ENCODE measurements around the gene ANAPC10.
A peak's percentile ranks its signal among the peaks of the same experiment; 100 is the strongest.
"Not testable (repeated sequence)": the region's sequence is repeated elsewhere in the genome, so short reads cannot be mapped to it uniquely, and the experiment has no call there.

Gene ANAPC10

GRCh38 chr4:145071560-145071959 is 26.4 kb downstream of the ANAPC10 start:
- no peak for DNase-seq
- ATAC-seq = no peak

- ATAC-seq = no peak
- DNase-seq = no peak
Observed at GRCh38 chr4:145069361-145069760, 28.6 kb downstream of the ANAPC10 start.

DNA sequence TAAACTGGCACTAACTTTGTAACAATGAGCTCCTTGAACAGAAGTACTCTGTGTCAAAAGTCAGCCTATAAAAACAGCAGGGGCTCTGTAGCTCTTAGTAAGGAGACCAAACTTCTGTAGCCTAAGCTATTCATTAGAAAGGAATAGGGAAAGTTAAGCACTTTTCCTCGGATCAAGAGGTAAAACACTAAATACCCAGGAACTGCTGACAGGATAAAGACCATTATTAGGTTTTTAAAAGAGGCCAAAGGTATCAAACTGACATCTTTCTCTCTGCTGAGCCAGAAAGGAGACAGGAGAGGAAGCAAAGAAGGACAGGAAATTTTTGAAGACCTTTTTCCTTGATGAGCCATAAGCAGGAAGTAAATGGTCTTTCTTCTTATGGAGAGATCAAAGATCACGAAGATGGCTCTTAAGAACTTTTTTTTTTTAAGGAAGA is 31.9 kb downstream of the ANAPC10 start:
- DNase-seq (no peak), ATAC-seq (no peak)

GRCh38 chr4:145061318-145061920 is 36.6 kb downstream of the ANAPC10 start:
- DNase-seq = no peak
- ATAC-seq = no peak

DNA sequence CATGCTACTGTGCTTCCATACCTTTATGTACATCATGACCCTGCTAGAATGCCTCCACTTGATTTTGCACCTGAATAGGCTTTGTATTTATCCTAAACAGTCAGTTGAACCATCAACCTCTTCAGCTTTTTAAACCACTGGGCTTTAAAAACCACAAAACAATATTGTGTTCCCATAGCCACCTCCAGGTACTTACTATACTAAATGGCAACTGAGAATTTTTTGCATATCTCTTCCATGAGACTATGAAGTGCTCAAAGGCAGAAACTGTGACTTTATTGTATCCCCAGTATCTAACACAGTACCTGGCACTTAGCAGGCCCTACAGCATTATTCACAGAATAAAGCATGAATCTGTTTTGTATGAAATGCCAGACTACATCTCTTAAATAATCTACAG is 39.7 kb downstream of the ANAPC10 start:
- ATAC-seq (no peak), DNase-seq (no peak)

GRCh38 chr4:145056325-145057130 is 41.5 kb downstream of the ANAPC10 start:
- peak; percentile 65 for ATAC-seq

GRCh38 chr4:145055533-145056257 is 42.3 kb downstream of the ANAPC10 start:
- DNase-seq (no peak), ATAC-seq (peak; percentile 68)

More at GRCh38 chr4:145056325-145057130, 41.5 kb downstream of the ANAPC10 start:
- no peak for DNase-seq

- no peak for DNase-seq
- ATAC-seq = no peak
Observed at GRCh38 chr4:145049241-145049640, 48.8 kb downstream of the ANAPC10 start.

DNA sequence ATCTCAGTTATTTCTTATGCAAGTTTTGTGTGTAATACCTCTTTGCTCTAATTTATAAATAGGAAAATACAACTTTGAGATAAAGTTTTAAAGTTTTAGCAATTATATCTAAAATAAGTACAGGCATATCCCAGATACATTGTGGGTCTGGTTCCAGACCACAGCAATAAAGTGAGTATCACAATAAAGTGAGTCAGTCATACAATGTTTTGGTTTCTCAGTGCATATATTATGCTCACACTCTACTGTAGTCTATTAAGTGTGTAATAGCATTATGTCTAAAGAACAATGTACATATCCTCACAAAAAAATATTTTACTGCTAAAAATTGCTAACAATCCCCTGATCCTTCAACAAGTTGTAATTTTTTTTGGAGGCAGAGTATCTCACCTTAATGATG is 49.2 kb downstream of the ANAPC10 start:
- ATAC-seq (no peak), DNase-seq (no peak)

DNA sequence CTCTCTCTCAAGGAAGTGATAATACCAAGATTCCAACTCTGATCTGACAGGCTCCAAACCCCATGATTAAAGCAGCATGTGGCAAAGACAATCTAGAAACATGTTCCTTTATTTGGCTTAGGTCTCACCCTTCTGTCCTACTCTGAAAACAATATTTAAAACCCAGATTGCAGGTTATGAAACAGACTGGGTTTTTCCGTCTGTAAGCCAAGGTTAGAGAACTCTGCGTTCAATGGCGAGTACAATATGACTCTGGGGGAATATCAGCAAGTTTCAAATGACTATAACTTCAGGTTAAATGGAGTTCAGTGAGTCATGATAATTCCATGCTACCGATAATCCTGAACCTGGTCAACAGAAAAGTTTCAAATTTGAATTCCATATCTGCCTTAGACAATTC is 50.8 kb downstream of the ANAPC10 start:
- no peak for ATAC-seq
- DNase-seq = no peak

DNA sequence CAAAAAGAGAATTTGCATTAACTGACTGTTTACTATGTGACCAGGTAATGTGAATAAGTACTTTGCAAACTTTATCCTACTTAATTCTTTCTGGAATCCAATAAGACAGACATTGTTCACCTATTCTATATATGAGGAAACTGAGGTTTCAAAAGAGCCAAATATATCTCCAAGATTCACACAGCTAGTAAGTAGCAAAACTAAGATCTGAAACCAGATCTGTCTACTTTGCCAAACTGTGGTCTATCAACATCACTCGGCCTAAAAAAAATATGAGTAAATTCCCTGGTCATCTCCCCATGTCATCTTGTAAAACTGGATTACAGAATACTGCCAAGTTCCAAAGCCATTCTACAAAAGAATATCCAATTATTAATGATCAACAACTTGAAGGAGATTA is 52.8 kb downstream of the ANAPC10 start:
- no peak for ATAC-seq
- DNase-seq = no peak

DNA sequence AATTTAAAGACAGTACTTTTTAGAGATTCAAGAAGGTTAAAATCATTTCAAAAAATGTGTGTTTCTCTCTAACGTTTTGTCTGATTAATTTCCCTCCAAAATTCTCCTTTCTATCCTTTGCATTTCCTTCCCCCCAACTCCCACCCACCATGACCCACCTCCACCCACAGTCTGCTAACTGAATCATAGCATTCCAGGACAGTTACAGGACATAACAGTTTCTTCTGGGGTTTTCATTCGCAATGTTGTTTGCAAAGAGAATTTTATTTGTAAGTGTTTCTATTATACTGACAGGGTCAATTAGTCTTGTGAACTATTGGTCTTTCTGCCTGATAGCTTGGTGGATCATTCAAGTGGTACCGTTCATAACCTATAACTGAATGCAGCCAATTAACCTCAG is 53.7 kb downstream of the ANAPC10 start:
- ATAC-seq (no peak), DNase-seq (no peak)

DNA sequence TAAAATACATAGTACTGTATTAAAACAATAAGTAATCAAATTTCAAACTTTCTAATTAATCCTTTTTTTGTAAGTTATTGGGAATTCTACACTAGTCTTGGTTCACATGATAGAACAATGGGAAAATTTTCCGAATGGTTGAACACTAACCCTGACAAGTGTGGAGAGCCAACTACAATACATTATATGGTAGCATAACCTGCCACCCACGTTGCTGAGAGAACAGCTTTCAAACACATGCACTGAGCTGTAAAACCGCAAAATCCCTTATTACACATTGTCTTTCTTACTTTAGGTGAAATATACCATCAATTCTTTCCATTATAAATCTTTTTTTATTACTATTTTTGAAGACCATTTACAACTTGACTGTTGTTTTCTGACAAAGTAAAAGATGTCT is 54.7 kb downstream of the ANAPC10 start:
- no peak for DNase-seq
- no peak for ATAC-seq

DNA sequence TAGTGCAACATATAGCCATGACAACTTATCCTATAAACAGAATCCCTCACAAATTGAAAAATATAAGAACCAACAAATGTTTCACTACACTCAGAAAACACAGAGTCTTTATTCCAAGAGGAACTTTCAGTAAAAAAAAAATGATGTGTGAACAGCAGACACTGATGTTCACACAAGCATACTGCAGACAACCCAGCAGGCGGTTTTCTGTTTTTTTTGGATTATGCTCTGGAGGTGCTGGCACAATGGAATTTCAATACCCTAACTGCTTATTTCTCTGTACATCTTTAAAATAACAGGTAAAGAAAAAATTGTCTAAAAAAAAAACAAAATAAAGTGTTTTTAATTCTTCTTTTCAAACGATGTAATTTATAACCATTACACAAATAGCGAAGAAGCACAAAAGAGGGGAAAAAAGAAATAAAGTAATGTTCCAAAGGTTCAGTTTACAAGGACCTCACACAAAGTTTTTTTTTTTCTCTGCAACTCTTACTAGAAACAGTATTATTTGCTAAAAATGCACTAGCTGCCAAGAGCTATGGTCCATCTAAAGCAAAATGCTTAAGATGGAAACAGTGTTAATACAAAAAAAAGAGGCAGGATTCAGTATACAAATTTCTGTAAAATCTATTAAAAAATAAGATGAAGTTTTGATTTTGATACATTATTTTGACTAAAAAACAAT is 55.3 kb downstream of the ANAPC10 start:
- no peak for DNase-seq
- ATAC-seq = no peak

DNA sequence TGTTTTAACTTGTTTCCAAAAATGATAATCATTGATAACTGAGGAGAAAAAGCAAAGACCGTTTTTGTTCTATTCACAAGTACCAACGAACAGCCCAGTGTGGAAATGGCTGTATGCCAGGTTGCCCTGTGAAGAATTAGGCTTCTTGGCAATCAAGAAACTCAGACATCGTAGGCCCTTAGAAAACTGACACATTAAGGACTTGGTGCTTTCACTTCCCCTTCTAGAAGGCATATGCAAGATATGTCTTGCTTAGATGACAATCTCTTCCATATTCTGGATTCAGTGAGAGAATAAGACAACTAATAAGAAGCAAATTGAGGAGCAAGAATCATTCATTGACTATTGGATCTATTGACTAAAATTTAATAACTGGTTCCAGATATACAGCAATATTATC is 56.6 kb downstream of the ANAPC10 start:
- ATAC-seq (no peak), DNase-seq (no peak)

DNA sequence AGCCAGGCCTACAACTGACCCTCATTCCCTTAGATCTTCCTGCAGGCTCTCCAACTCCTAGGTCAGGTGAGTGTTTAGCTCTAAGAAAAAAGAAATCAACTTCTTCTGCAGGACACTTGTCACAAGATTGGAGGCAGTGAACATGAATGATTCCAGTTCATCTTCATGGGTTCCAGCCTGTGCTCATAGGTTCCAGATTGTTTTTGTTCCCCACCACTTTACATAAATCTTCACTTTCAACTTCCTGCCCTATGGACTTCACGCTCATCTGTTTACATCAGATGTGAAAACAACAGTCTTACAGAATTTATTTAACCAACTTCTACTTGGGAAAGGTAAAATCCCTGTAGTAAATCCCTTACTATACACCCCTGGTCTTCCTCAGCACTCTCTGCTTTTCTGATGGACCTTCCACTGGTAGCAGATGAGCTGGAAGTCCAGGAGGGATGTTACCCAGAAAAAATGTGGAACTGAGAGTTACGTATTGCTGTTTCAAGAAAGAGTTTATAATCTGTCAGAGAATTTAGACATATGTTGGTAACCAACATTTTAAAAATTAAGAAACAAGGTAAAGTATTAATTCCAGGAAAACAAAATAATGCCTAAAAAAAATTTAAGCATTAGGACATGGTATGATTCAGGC is 62.4 kb downstream of the ANAPC10 start:
- no peak for ATAC-seq
- DNase-seq = no peak

GRCh38 chr4:145034727-145035211 is 63.2 kb downstream of the ANAPC10 start:
- DNase-seq = no peak
- ATAC-seq = no peak

DNA sequence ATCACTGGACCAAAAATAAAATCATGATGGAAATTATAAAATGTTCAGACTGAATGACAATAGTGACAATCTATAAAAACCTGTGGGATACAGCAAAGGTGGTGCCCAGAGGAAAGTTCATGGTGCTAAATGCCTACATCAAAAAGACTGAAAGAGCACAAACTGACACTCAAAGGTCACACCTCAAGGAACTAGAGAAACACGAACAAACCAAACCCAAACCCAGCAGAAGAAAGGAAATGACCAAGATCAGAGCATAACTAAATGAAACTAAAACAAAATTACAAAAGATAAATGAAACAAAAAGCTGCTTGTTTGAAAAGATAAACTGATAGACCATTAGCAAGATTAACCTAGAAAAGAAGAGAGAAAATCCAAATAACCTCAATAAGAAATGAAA is 78.7 kb downstream of the ANAPC10 start:
- peak; percentile 81 for ATAC-seq
- DNase-seq = no peak

GRCh38 chr4:145014365-145014764 is 83.6 kb downstream of the ANAPC10 start:
- DNase-seq (no peak), ATAC-seq (no peak)

GRCh38 chr4:145012841-145013240 is 85.2 kb downstream of the ANAPC10 start:
- no peak for DNase-seq
- peak; percentile 28 for ATAC-seq

DNA sequence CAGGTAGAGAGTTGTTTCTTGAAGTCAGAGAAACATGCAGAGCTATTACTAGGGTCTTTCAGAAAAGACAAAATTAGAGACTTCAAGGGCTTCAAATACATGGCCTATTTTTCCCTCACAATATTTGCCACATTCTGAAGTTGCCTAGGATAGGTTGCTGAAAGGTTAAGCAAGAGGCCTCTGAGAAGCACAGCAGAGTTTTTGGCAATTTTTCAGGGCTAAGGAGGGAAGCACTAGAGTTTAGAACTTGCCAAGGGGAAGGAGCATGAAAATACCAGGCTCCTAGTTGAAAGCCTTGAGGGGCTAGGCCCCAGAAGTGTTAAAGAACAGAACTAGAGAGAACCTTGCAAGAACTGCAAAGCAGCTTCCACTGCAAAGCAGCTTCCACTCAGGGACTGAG is 86.4 kb downstream of the ANAPC10 start:
- ATAC-seq (no peak), DNase-seq (no peak)

GRCh38 chr4:145010315-145010714 is 87.7 kb downstream of the ANAPC10 start:
- DNase-seq, ATAC-seq: not testable (repeated sequence)
